GM23338 (cell line): ENCODE data around the gene SLC29A2. TPM values are rescaled to one million over a fixed set of nuclear protein-coding genes. Genes with fewer than 3 reads are reported as not detected.

Experiments
- ATAC-seq: fragments of 200-7000 bp; cut with Tn5 transposase; 3 replicates; pipeline ENCODE4 v1.9.1; 2020
- DNase-seq: peaks from one replicate; pipeline ENCODE4 v3.0.0-alpha.2; 2015; ENCODE audit warnings: low spot score
- H2AFZ ChIP-seq: fragments of 200-600 bp; sonication (generic); 2 replicates; pipeline ENCODE4 v1.8.0; 2016; ENCODE audit warnings: antibody characterized with exemption, mild to moderate bottlenecking, moderate library complexity
- H3F3A ChIP-seq: fragments of 200-600 bp; sonication (generic); replicated peaks from 2 replicates; pipeline ENCODE4 v1.8.0; 2017; ENCODE audit warnings: antibody characterized with exemption, mixed run types, low read depth
- H3K27ac ChIP-seq: fragments of 200-600 bp; sonication (generic); 2 replicates; pipeline ENCODE4 v1.6.1; 2016; ENCODE audit warnings: low read depth
- H3K27me3 ChIP-seq: fragments of 200-600 bp; sonication (generic); 2 replicates; pipeline ENCODE4 v1.8.0; 2016; ENCODE audit warnings: mild to moderate bottlenecking, mixed run types, moderate library complexity; ENCODE audit not compliant: insufficient read depth
- H3K36me3 ChIP-seq: fragments of 200-600 bp; sonication (generic); 2 replicates; pipeline ENCODE4 v1.8.0; 2016; ENCODE audit warnings: mild to moderate bottlenecking; ENCODE audit not compliant: insufficient read depth
- H3K4me1 ChIP-seq: fragments of 200-600 bp; sonication (generic); 2 replicates; pipeline ENCODE4 v1.8.0; 2016; ENCODE audit warnings: mild to moderate bottlenecking, moderate library complexity; ENCODE audit not compliant: insufficient read depth
- H3K4me2 ChIP-seq: fragments of 200-600 bp; sonication (generic); 2 replicates; pipeline ENCODE4 v1.7.1; 2017; ENCODE audit warnings: mixed run types
- H3K4me3 ChIP-seq: fragments of 200-600 bp; sonication (generic); 2 replicates; pipeline ENCODE4 v1.6.1; 2016; ENCODE audit warnings: mixed run types
- H3K79me2 ChIP-seq: fragments of 200-600 bp; sonication (generic); replicated peaks from 2 replicates; pipeline ENCODE4 v1.8.0; 2017; ENCODE audit warnings: mild to moderate bottlenecking; ENCODE audit not compliant: insufficient read depth
- H3K9me2 ChIP-seq: fragments of 200-600 bp; sonication (generic); 2 replicates; pipeline ENCODE4 v1.8.0; 2017; ENCODE audit not compliant: insufficient read depth
- H4K20me1 ChIP-seq: fragments of 200-600 bp; sonication (generic); replicated peaks from 2 replicates; pipeline ENCODE4 v1.8.0; 2017; ENCODE audit warnings: mild to moderate bottlenecking; ENCODE audit not compliant: insufficient read depth
- H3K27ac Mint-ChIP-seq: 2 replicates; pipeline ENCODE4 v1.8.0; 2020; ENCODE audit warnings: inconsistent platforms, mild to moderate bottlenecking, moderate library complexity, mixed read lengths
- H3K27me3 Mint-ChIP-seq: 3 replicates; pipeline ENCODE4 v1.8.0; 2022; ENCODE audit warnings: low read depth, mild to moderate bottlenecking, moderate library complexity, mixed read lengths, inconsistent platforms; ENCODE audit not compliant: insufficient read depth, poor library complexity
- H3K36me3 Mint-ChIP-seq: 3 replicates; pipeline ENCODE4 v1.8.0; 2021; ENCODE audit warnings: low read depth, mild to moderate bottlenecking, inconsistent platforms, moderate library complexity, mixed read lengths
- H3K4me1 Mint-ChIP-seq: 3 replicates; pipeline ENCODE4 v1.8.0; 2020; ENCODE audit warnings: mild to moderate bottlenecking, inconsistent platforms, mixed read lengths
- H3K4me3 Mint-ChIP-seq: 3 replicates; pipeline ENCODE4 v1.8.0; 2021; ENCODE audit warnings: moderate library complexity, mild to moderate bottlenecking, inconsistent platforms, mixed read lengths
- H3K9me3 Mint-ChIP-seq: 3 replicates; pipeline ENCODE4 v1.8.0; 2020; ENCODE audit warnings: moderate library complexity, mild to moderate bottlenecking, inconsistent platforms, mixed read lengths
- CREB1 ChIP-seq: fragments of 250-450 bp; sonication (Bioruptor Pico); IDR thresholded peaks from 2 replicates; pipeline ENCODE4 v1.5.0; 2020; ENCODE audit warnings: low read depth, mild to moderate bottlenecking, moderate library complexity
- EZH2 ChIP-seq: fragments of 200-600 bp; sonication (generic); IDR thresholded peaks from one replicate; pipeline ENCODE4 v1.8.0; 2017; ENCODE audit warnings: antibody characterized with exemption, mild to moderate bottlenecking, low read depth; ENCODE audit not compliant: unreplicated experiment
- EZH2phosphoT487 ChIP-seq: fragments of 200-600 bp; sonication (generic); IDR thresholded peaks from one replicate; pipeline ENCODE4 v1.8.1; 2018; ENCODE audit warnings: antibody characterized with exemption; ENCODE audit not compliant: unreplicated experiment
- JUNB ChIP-seq: IDR thresholded peaks from one replicate; pipeline ENCODE4 v1.6.1; 2016; ENCODE audit warnings: antibody characterized with exemption; ENCODE audit not compliant: unreplicated experiment
- NANOG ChIP-seq: IDR thresholded peaks from 2 replicates; pipeline ENCODE4 v1.6.1; 2016; ENCODE audit warnings: antibody characterized with exemption, borderline replicate concordance
- POLR2AphosphoS5 ChIP-seq: IDR thresholded peaks from 2 replicates; pipeline ENCODE4 v1.6.1; 2016; ENCODE audit warnings: antibody characterized with exemption, low read depth
- STAT1 ChIP-seq: IDR thresholded peaks from one replicate; pipeline ENCODE4 v1.6.1; 2016; ENCODE audit warnings: antibody characterized with exemption; ENCODE audit not compliant: unreplicated experiment
- ZNF114 ChIP-seq: fragments of 250-450 bp; sonication (Bioruptor Pico); IDR thresholded peaks from 2 replicates; pipeline ENCODE4 v1.5.0; 2020; ENCODE audit warnings: mild to moderate bottlenecking, moderate library complexity
- ZNF331 ChIP-seq: fragments of 250-450 bp; sonication (Bioruptor Pico); IDR thresholded peaks from 2 replicates; pipeline ENCODE4 v1.5.0; 2020; ENCODE audit warnings: low read depth, mild to moderate bottlenecking, moderate library complexity
- polyA plus RNA-seq: library from polyadenylated mRNA; unstranded; fragments of >200 nt; fragmentation: Nextera tagmentation; extraction: Ambion mirVana; gene quantifications from 2 replicates; pipeline ENCODE4 v1.2.1, GENCODE V29; 2016
- total RNA-seq: library from RNA; depleted of rRNA; stranded (reverse); fragments of >200 nt; shearing (Covaris generic); gene quantifications from 2 replicates; pipeline ENCODE4 v1.2.3, GENCODE V29; 2014
- TF ChIP-seq, protein P1 (sequence below): IDR thresholded peaks from 2 replicates; pipeline ENCODE4 v1.6.1; 2016; ENCODE audit warnings: antibody characterized with exemption
- TF ChIP-seq, protein P2 (sequence below): fragments of 250-450 bp; sonication (Bioruptor Pico); IDR thresholded peaks from 2 replicates; pipeline ENCODE4 v1.5.0; 2020; ENCODE audit warnings: mild to moderate bottlenecking, moderate library complexity
- TF ChIP-seq, protein P3 (sequence below), 2 experiments: fragments of 200-600 bp in 1 of 2; sonication (generic) in 1 of 2; conservative IDR thresholded peaks; 2 replicates each; pipeline versions ENCODE4 v1.5.1 to v1.6.1; 2016 to 2017; ENCODE audit warnings: antibody characterized with exemption in 2 of 2, low read depth in 2 of 2, mild to moderate bottlenecking in 2 of 2, moderate library complexity in 1 of 2
- TF ChIP-seq, protein P4 (sequence below): IDR thresholded peaks from one replicate; pipeline ENCODE4 v1.6.1; 2018; ENCODE audit warnings: antibody characterized with exemption; ENCODE audit not compliant: unreplicated experiment

The SLC29A2 gene
- total and polyA plus RNA-seq, 2 experiments from 2014 or later = 26.0 to 31.1 TPM

DNA sequence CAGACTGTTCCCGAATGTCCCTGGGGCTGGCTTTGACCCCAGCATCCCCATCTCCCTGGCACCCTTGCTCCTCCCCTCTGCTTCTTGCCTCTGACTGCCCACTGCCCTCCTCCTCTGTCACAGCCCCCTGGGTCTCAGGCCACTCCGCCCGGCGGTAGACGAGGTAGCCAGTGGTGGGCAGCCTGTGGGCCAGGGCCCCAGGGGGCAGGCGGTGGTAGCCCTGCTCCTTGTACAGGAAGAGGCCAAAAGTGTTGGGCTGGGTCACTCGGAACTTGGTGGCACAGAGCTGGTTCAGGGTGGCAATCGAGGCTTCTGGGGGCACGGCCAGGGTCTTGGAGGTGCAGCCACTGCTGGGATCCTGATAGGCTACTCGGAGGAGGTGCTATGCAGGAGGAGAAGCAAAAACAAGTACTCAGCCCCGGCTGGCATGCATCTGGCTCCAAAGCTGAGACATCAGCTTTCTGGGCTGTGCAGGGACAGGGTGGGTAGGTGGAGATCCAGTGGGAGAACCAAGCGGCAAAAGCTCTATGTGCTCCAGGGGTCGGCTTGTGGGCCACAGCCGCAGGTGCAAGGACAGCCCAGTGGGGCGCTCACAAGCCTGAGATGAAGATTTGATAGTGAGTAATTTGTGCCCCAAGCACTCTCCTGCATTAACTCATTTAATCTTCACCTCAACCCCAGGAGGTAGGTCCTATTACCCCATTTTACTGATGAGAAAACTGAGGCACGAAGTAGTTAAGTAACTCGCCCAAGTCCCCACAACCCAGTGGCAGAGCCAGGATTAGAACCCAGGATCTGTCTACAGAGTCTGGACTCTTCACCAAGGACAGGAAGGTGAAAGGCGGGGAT is 39.0 kb downstream of the SLC29A2 start:
- Mint-ChIP-seq H3K27ac (no peak overlapping the region), H3K36me3 (no peaks in the 10 kb centered on the region), H3K4me3 (no peak overlapping the region), H3K9me3 (no peaks in the 10 kb centered on the region), H3K27me3 (peaks cover 20% of the 10 kb centered on the region), H3K4me1 (peaks cover 27% of the 10 kb centered on the region)
- H2AFZ ChIP-seq = no peak overlapping the region
- H3K4me3 ChIP-seq = no peak overlapping the region
- H4K20me1 ChIP-seq = no peaks in the 10 kb centered on the region
- H3K9me2 ChIP-seq = no peaks in the 10 kb centered on the region
- no peaks in the 10 kb centered on the region for H3K79me2 ChIP-seq
- H3F3A ChIP-seq = 0 out of 2 replicates have a peak, but pooled peaks cover 6% of the 10 kb centered on the region
- no peak for DNase-seq
- no peak overlapping the region for H3K27ac ChIP-seq
- H3K4me2 ChIP-seq = no peak overlapping the region
- H3K36me3 ChIP-seq = no peaks in the 10 kb centered on the region
- TF ChIP-seq JUNB (no peak), ZNF114 (CRISPR knock-in tag) (no peak), ZNF331 (CRISPR knock-in tag) (no peak), EZH2phosphoT487 (no peak), STAT1 (no peak), NANOG (no peak), CREB1 (CRISPR knock-in tag) (no peak), EZH2 (no peak), POLR2AphosphoS5 (no peak)
- TF ChIP-seq, protein P1, sequence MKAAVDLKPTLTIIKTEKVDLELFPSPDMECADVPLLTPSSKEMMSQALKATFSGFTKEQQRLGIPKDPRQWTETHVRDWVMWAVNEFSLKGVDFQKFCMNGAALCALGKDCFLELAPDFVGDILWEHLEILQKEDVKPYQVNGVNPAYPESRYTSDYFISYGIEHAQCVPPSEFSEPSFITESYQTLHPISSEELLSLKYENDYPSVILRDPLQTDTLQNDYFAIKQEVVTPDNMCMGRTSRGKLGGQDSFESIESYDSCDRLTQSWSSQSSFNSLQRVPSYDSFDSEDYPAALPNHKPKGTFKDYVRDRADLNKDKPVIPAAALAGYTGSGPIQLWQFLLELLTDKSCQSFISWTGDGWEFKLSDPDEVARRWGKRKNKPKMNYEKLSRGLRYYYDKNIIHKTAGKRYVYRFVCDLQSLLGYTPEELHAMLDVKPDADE = no peak
- TF ChIP-seq, protein P2, sequence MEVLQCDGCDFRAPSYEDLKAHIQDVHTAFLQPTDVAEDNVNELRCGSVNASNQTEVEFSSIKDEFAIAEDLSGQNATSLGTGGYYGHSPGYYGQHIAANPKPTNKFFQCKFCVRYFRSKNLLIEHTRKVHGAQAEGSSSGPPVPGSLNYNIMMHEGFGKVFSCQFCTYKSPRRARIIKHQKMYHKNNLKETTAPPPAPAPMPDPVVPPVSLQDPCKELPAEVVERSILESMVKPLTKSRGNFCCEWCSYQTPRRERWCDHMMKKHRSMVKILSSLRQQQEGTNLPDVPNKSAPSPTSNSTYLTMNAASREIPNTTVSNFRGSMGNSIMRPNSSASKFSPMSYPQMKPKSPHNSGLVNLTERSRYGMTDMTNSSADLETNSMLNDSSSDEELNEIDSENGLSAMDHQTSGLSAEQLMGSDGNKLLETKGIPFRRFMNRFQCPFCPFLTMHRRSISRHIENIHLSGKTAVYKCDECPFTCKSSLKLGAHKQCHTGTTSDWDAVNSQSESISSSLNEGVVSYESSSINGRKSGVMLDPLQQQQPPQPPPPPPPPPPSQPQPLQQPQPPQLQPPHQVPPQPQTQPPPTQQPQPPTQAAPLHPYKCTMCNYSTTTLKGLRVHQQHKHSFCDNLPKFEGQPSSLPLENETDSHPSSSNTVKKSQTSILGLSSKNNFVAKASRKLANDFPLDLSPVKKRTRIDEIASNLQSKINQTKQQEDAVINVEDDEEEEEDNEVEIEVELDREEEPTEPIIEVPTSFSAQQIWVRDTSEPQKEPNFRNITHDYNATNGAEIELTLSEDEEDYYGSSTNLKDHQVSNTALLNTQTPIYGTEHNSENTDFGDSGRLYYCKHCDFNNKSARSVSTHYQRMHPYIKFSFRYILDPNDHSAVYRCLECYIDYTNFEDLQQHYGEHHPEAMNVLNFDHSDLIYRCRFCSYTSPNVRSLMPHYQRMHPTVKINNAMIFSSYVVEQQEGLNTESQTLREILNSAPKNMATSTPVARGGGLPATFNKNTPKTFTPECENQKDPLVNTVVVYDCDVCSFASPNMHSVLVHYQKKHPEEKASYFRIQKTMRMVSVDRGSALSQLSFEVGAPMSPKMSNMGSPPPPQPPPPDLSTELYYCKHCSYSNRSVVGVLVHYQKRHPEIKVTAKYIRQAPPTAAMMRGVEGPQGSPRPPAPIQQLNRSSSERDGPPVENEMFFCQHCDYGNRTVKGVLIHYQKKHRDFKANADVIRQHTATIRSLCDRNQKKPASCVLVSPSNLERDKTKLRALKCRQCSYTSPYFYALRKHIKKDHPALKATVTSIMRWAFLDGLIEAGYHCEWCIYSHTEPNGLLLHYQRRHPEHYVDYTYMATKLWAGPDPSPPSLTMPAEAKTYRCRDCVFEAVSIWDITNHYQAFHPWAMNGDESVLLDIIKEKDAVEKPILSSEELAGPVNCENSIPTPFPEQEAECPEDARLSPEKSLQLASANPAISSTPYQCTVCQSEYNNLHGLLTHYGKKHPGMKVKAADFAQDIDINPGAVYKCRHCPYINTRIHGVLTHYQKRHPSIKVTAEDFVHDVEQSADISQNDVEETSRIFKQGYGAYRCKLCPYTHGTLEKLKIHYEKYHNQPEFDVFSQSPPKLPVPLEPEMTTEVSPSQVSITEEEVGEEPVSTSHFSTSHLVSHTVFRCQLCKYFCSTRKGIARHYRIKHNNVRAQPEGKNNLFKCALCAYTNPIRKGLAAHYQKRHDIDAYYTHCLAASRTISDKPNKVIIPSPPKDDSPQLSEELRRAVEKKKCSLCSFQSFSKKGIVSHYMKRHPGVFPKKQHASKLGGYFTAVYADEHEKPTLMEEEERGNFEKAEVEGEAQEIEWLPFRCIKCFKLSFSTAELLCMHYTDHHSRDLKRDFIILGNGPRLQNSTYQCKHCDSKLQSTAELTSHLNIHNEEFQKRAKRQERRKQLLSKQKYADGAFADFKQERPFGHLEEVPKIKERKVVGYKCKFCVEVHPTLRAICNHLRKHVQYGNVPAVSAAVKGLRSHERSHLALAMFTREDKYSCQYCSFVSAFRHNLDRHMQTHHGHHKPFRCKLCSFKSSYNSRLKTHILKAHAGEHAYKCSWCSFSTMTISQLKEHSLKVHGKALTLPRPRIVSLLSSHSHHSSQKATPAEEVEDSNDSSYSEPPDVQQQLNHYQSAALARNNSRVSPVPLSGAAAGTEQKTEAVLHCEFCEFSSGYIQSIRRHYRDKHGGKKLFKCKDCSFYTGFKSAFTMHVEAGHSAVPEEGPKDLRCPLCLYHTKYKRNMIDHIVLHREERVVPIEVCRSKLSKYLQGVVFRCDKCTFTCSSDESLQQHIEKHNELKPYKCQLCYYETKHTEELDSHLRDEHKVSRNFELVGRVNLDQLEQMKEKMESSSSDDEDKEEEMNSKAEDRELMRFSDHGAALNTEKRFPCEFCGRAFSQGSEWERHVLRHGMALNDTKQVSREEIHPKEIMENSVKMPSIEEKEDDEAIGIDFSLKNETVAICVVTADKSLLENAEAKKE (CRISPR knock-in tag) = no peak
- TF ChIP-seq, protein P3, sequence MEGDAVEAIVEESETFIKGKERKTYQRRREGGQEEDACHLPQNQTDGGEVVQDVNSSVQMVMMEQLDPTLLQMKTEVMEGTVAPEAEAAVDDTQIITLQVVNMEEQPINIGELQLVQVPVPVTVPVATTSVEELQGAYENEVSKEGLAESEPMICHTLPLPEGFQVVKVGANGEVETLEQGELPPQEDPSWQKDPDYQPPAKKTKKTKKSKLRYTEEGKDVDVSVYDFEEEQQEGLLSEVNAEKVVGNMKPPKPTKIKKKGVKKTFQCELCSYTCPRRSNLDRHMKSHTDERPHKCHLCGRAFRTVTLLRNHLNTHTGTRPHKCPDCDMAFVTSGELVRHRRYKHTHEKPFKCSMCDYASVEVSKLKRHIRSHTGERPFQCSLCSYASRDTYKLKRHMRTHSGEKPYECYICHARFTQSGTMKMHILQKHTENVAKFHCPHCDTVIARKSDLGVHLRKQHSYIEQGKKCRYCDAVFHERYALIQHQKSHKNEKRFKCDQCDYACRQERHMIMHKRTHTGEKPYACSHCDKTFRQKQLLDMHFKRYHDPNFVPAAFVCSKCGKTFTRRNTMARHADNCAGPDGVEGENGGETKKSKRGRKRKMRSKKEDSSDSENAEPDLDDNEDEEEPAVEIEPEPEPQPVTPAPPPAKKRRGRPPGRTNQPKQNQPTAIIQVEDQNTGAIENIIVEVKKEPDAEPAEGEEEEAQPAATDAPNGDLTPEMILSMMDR (conservative IDR thresholded peaks at IDR 0.05; ENCODE audit: low read depth in 2 of 2) = no peak
- TF ChIP-seq, protein P4, sequence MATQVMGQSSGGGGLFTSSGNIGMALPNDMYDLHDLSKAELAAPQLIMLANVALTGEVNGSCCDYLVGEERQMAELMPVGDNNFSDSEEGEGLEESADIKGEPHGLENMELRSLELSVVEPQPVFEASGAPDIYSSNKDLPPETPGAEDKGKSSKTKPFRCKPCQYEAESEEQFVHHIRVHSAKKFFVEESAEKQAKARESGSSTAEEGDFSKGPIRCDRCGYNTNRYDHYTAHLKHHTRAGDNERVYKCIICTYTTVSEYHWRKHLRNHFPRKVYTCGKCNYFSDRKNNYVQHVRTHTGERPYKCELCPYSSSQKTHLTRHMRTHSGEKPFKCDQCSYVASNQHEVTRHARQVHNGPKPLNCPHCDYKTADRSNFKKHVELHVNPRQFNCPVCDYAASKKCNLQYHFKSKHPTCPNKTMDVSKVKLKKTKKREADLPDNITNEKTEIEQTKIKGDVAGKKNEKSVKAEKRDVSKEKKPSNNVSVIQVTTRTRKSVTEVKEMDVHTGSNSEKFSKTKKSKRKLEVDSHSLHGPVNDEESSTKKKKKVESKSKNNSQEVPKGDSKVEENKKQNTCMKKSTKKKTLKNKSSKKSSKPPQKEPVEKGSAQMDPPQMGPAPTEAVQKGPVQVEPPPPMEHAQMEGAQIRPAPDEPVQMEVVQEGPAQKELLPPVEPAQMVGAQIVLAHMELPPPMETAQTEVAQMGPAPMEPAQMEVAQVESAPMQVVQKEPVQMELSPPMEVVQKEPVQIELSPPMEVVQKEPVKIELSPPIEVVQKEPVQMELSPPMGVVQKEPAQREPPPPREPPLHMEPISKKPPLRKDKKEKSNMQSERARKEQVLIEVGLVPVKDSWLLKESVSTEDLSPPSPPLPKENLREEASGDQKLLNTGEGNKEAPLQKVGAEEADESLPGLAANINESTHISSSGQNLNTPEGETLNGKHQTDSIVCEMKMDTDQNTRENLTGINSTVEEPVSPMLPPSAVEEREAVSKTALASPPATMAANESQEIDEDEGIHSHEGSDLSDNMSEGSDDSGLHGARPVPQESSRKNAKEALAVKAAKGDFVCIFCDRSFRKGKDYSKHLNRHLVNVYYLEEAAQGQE = no peak
- peaks cover 16% of the 10 kb centered on the region; the same call in 1 of the 2 replicates for H3K4me1 ChIP-seq
- ATAC-seq = no peak
- H3K27me3 ChIP-seq = no peaks in the 10 kb centered on the region
